SK-N-SH treated with all-trans-retinoic acid at 6 μM for 48 hours (cell line): ENCODE results near the gene PRR36.

Source experiments
- ATAC-seq: fragments of 200-7000 bp; cut with Tn5 transposase; 3 replicates; pipeline ENCODE4 v1.9.1; 2020; ENCODE audit warnings: mild to moderate bottlenecking, moderate library complexity
- ARNTL ChIP-seq: fragments of 450-650 bp; formaldehyde crosslinking; IDR thresholded peaks from 2 replicates; pipeline ENCODE4 v1.5.0; 2020; ENCODE audit warnings: low read depth, mild to moderate bottlenecking, moderate library complexity, borderline replicate concordance
- ESRRG ChIP-seq: fragments of 250-450 bp; sonication (Bioruptor Pico); IDR thresholded peaks from 2 replicates; pipeline ENCODE4 v1.6.1; 2021; ENCODE audit warnings: mild to moderate bottlenecking
- GLIS3 ChIP-seq: fragments of 250-450 bp; sonication (Bioruptor Pico); IDR thresholded peaks from 2 replicates; pipeline ENCODE4 v1.5.0; 2020; ENCODE audit warnings: mild to moderate bottlenecking, moderate library complexity
- ISL1 ChIP-seq: fragments of 250-450 bp; sonication (Bioruptor Pico); IDR thresholded peaks from 2 replicates; pipeline ENCODE4 v2.1.2; 2022; ENCODE audit warnings: mild to moderate bottlenecking, moderate library complexity
- OSR1 ChIP-seq: fragments of 250-450 bp; sonication (Bioruptor Pico); IDR thresholded peaks from 2 replicates; pipeline ENCODE4 v1.8.0; 2022; ENCODE audit warnings: moderate library complexity, mild to moderate bottlenecking, inconsistent platforms
- PPARA ChIP-seq: fragments of 250-450 bp; sonication (Bioruptor Pico); IDR thresholded peaks from 2 replicates; pipeline ENCODE4 v1.5.0; 2020; ENCODE audit warnings: mild to moderate bottlenecking, borderline replicate concordance
- RARB ChIP-seq: fragments of 250-450 bp; sonication (Bioruptor Pico); IDR thresholded peaks from 2 replicates; pipeline ENCODE4 v1.8.0; 2021; ENCODE audit warnings: mild to moderate bottlenecking, moderate library complexity
- SNAI2 ChIP-seq: fragments of 250-450 bp; sonication (Bioruptor Pico); IDR thresholded peaks from 2 replicates; pipeline ENCODE4 v1.5.0; 2020; ENCODE audit warnings: mild to moderate bottlenecking, moderate library complexity
- TCF4 ChIP-seq: fragments of 250-450 bp; sonication (Bioruptor Pico); IDR thresholded peaks from 2 replicates; pipeline ENCODE4 v1.8.0; 2021; ENCODE audit warnings: mild to moderate bottlenecking, moderate library complexity, borderline replicate concordance
- TOX ChIP-seq: fragments of 250-450 bp; sonication (Bioruptor Pico); IDR thresholded peaks from 2 replicates; pipeline ENCODE4 v1.8.0; 2021; ENCODE audit warnings: mild to moderate bottlenecking, moderate library complexity, borderline replicate concordance
- ZC3H10 ChIP-seq: fragments of 250-450 bp; sonication (Bioruptor Pico); IDR thresholded peaks from 2 replicates; pipeline ENCODE4 v1.5.1; 2021; ENCODE audit warnings: mild to moderate bottlenecking, moderate library complexity
- ZFP3 ChIP-seq: fragments of 250-450 bp; sonication (Bioruptor Pico); IDR thresholded peaks from 2 replicates; pipeline ENCODE4 v1.5.0; 2020; ENCODE audit warnings: mild to moderate bottlenecking, moderate library complexity
- ZFP30 ChIP-seq: fragments of 450-650 bp; formaldehyde crosslinking; IDR thresholded peaks from 2 replicates; pipeline ENCODE4 v1.5.0; 2022; ENCODE audit warnings: mild to moderate bottlenecking, moderate library complexity
- ZNF565 ChIP-seq: fragments of 450-650 bp; formaldehyde crosslinking; conservative IDR thresholded peaks from 2 replicates; pipeline ENCODE4 v1.5.0; 2020; ENCODE audit warnings: low read depth, mild to moderate bottlenecking, moderate library complexity
- ZNF70 ChIP-seq: fragments of 450-650 bp; formaldehyde crosslinking; IDR thresholded peaks from 2 replicates; pipeline ENCODE4 v1.5.0; 2020; ENCODE audit warnings: mild to moderate bottlenecking, moderate library complexity
- ZNF8 ChIP-seq: fragments of 450-650 bp; formaldehyde crosslinking; IDR thresholded peaks from 2 replicates; pipeline ENCODE4 v1.5.0; 2020; ENCODE audit warnings: mild to moderate bottlenecking, moderate library complexity
- TF ChIP-seq, protein P1 (sequence below): fragments of 250-450 bp; sonication (Bioruptor Pico); IDR thresholded peaks from 2 replicates; pipeline ENCODE4 v1.5.1; 2021; ENCODE audit warnings: mild to moderate bottlenecking, moderate library complexity
- TF ChIP-seq, protein P2 (sequence below): fragments of 250-450 bp; sonication (Bioruptor Pico); IDR thresholded peaks from 2 replicates; pipeline ENCODE4 v1.8.0; 2021; ENCODE audit warnings: low read depth, mild to moderate bottlenecking, moderate library complexity, borderline replicate concordance
- TF ChIP-seq, protein P3 (sequence below): fragments of 250-450 bp; sonication (Bioruptor Pico); IDR thresholded peaks from 2 replicates; pipeline ENCODE4 v1.8.0; 2020; ENCODE audit warnings: mild to moderate bottlenecking, moderate library complexity, borderline replicate concordance
- TF ChIP-seq, protein P4 (sequence below): fragments of 250-450 bp; sonication (Bioruptor Pico); IDR thresholded peaks from 2 replicates; pipeline ENCODE4 v1.5.0; 2020; ENCODE audit warnings: mild to moderate bottlenecking, moderate library complexity

Gene PRR36

GRCh38 chr19:7874076-7874896, at the start of gene PRR36:
Gene PRR36, minus strand, starts transcription at chr19:7874390. Its CDS starts 701 bp downstream, at chr19:7873689.
- TF ChIP-seq, protein P1, sequence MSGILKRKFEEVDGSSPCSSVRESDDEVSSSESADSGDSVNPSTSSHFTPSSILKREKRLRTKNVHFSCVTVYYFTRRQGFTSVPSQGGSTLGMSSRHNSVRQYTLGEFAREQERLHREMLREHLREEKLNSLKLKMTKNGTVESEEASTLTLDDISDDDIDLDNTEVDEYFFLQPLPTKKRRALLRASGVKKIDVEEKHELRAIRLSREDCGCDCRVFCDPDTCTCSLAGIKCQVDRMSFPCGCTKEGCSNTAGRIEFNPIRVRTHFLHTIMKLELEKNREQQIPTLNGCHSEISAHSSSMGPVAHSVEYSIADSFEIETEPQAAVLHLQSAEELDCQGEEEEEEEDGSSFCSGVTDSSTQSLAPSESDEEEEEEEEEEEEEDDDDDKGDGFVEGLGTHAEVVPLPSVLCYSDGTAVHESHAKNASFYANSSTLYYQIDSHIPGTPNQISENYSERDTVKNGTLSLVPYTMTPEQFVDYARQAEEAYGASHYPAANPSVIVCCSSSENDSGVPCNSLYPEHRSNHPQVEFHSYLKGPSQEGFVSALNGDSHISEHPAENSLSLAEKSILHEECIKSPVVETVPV = no peak
- TF ChIP-seq PPARA (CRISPR knock-in tag) (no peak), ISL1 (no peak), SNAI2 (CRISPR knock-in tag) (no peak; the same call in 1 of the 2 replicates), ESRRG (no peak), ZNF70 (CRISPR knock-in tag) (no peak), TCF4 (CRISPR knock-in tag) (no peak), OSR1 (CRISPR knock-in tag) (no peak), ZC3H10 (no peak), ZNF8 (CRISPR knock-in tag) (no peak), ARNTL (CRISPR knock-in tag) (no peak), ZFP3 (CRISPR knock-in tag) (no peak), RARB (CRISPR knock-in tag) (no peak), GLIS3 (CRISPR knock-in tag) (no peak), ZFP30 (CRISPR knock-in tag) (no peak), TOX (no peak)
- TF ChIP-seq, protein P2, sequence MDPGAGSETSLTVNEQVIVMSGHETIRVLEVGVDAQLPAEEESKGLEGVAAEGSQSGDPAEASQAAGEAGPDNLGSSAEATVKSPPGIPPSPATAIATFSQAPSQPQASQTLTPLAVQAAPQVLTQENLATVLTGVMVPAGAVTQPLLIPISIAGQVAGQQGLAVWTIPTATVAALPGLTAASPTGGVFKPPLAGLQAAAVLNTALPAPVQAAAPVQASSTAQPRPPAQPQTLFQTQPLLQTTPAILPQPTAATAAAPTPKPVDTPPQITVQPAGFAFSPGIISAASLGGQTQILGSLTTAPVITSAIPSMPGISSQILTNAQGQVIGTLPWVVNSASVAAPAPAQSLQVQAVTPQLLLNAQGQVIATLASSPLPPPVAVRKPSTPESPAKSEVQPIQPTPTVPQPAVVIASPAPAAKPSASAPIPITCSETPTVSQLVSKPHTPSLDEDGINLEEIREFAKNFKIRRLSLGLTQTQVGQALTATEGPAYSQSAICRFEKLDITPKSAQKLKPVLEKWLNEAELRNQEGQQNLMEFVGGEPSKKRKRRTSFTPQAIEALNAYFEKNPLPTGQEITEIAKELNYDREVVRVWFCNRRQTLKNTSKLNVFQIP (CRISPR knock-in tag) = no peak
- TF ChIP-seq, protein P3, sequence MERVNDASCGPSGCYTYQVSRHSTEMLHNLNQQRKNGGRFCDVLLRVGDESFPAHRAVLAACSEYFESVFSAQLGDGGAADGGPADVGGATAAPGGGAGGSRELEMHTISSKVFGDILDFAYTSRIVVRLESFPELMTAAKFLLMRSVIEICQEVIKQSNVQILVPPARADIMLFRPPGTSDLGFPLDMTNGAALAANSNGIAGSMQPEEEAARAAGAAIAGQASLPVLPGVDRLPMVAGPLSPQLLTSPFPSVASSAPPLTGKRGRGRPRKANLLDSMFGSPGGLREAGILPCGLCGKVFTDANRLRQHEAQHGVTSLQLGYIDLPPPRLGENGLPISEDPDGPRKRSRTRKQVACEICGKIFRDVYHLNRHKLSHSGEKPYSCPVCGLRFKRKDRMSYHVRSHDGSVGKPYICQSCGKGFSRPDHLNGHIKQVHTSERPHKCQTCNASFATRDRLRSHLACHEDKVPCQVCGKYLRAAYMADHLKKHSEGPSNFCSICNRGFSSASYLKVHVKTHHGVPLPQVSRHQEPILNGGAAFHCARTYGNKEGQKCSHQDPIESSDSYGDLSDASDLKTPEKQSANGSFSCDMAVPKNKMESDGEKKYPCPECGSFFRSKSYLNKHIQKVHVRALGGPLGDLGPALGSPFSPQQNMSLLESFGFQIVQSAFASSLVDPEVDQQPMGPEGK (CRISPR knock-in tag) = no peak
- TF ChIP-seq, all 23 proteins: peak for 0
- peak; percentile 57 for ATAC-seq

DNA sequence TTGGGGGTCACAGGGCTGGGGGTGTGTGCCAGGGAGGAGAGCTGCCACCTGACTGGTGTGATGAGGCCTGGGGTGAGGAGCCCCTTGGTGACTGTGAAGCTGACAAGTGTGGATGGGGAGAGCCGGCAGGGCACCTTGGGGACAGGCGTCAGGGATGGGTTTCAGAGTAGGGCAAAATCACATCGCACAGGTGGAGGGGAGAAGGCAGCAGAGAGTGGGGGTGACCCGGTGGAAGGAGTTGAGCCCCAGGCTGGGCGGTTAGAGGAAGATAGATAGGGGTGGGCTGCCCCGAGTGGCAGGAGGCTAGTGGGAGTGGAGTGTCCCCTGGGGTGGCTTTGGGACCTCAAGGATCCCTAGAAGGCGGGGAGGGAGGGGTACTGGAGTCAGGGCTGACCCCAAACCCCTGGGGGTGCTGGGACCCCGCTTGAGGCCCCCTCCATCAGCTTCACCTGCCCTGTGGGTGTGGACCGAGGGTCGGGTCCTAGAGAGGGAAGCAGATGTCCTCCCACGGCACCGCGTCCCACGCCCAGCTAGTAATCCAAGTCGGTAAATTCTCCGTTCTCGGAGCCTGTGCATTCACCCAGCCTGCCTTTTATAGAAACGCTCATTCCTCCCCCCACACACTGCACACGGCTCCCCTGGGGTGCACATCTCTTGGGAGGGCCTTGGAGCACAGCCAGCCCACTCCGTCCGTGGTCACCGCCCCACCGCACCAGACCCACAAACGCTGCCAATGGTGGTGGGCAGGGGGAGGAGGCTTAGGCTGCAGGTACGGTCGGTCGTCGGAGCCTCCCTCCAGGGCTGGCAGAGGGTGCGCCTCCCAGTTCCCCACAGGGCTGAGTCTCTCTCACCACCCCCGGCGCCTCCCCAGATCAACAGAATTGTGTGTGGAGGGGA, 49.4 kb upstream of the PRR36 start:
- TF ChIP-seq, protein P3 (CRISPR knock-in tag) = no peak
- TF ChIP-seq GLIS3 (CRISPR knock-in tag) (no peak), ISL1 (no peak), OSR1 (CRISPR knock-in tag) (no peak), TOX (no peak), ZC3H10 (no peak), ZFP3 (CRISPR knock-in tag) (no peak), ZNF70 (CRISPR knock-in tag) (no peak), TCF4 (CRISPR knock-in tag) (no peak), ZNF565 (CRISPR knock-in tag) (no peak), ARNTL (CRISPR knock-in tag) (no peak), SNAI2 (CRISPR knock-in tag) (no peak), RARB (CRISPR knock-in tag) (no peak)
- TF ChIP-seq, protein P2 (CRISPR knock-in tag) = no peak
- TF ChIP-seq, protein P1 = no peak
- TF ChIP-seq, protein P4, sequence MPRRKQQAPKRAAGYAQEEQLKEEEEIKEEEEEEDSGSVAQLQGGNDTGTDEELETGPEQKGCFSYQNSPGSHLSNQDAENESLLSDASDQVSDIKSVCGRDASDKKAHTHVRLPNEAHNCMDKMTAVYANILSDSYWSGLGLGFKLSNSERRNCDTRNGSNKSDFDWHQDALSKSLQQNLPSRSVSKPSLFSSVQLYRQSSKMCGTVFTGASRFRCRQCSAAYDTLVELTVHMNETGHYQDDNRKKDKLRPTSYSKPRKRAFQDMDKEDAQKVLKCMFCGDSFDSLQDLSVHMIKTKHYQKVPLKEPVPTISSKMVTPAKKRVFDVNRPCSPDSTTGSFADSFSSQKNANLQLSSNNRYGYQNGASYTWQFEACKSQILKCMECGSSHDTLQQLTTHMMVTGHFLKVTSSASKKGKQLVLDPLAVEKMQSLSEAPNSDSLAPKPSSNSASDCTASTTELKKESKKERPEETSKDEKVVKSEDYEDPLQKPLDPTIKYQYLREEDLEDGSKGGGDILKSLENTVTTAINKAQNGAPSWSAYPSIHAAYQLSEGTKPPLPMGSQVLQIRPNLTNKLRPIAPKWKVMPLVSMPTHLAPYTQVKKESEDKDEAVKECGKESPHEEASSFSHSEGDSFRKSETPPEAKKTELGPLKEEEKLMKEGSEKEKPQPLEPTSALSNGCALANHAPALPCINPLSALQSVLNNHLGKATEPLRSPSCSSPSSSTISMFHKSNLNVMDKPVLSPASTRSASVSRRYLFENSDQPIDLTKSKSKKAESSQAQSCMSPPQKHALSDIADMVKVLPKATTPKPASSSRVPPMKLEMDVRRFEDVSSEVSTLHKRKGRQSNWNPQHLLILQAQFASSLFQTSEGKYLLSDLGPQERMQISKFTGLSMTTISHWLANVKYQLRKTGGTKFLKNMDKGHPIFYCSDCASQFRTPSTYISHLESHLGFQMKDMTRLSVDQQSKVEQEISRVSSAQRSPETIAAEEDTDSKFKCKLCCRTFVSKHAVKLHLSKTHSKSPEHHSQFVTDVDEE (CRISPR knock-in tag) = no peak
- ATAC-seq = no peak
